ENCODE data around the gene GADD45G.
A peak's percentile ranks its signal among the peaks of the same experiment; 100 is the strongest.

The GADD45G gene

DNA sequence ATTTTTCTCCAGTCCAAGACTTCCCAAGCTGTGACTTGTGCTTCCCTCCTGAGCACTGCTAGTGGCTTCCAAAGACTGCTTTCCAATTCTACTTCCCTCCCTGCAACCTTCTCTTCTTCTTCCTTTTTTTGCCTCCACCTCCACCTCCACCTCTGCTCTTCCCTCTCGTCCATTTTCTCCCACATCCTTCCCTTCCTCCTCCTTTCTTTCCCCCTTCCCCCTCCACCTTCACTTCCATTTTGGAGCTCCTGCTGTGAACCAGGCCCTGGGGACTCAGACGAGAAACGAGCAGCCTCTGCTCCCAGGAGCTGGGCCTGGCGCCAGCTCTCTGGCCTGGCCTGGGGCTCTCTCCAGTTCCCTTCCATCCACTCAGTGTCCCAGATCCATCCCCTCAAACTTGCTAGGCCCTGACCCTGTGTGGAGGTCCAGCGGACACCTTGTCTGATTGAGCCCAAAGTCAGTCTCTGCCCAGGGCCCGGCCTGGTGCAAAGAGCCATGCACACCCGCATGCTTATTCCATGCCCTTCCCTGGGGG is 5.6 kb downstream of the GADD45G start:
- peaks cover 6 to 8% of the 10 kb centered on the region in 2 donors for H3K9me3 Mint-ChIP-seq
- H3K36me3 Mint-ChIP-seq: peaks cover 9 to 10% of the 10 kb centered on the region in 2 donors
- H3K4me3 Mint-ChIP-seq: no peak overlapping the region
- peaks cover 7 to 19% of the 10 kb centered on the region in 2 donors for H3K27me3 Mint-ChIP-seq
- peaks cover 14 to 16% of the 10 kb centered on the region in 2 donors for H3K4me1 Mint-ChIP-seq
- DNase-seq (no peak), ATAC-seq (replicated peaks) (no peak)
- no peak overlapping the region for H3K27ac Mint-ChIP-seq

DNA sequence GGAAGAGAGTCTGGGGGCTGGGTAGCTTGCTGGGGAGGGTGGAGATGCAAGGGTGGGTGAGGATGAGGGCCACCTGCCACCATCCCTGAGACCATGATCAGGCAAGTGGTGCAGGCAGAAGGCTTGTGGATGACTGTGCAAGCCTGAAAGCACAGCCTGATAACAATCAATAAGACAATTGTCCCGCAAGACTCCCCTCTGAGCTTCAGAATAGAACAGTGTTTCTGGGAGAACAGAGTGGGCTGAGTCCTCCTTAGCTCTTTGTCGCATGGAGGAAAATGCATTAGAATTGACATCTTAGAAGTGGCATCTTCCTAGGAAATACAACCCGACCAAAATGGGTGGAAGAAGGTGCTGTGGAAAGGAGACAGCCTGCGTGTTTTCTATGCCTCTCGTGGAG is 6.6 kb downstream of the GADD45G start:
- no peak for ATAC-seq (replicated peaks)
- peaks cover 6% of the 10 kb centered on the region in 2 donors for H3K4me1 Mint-ChIP-seq
- H3K27me3 Mint-ChIP-seq: peaks cover 7 to 19% of the 10 kb centered on the region in 2 donors
- no peak overlapping the region for H3K4me3 Mint-ChIP-seq
- H3K9me3 Mint-ChIP-seq: peaks cover 6 to 8% of the 10 kb centered on the region in 2 donors
- H3K27ac Mint-ChIP-seq: no peak overlapping the region
- H3K36me3 Mint-ChIP-seq: peaks cover 2 to 5% of the 10 kb centered on the region in 2 donors
- no peak for DNase-seq

DNA sequence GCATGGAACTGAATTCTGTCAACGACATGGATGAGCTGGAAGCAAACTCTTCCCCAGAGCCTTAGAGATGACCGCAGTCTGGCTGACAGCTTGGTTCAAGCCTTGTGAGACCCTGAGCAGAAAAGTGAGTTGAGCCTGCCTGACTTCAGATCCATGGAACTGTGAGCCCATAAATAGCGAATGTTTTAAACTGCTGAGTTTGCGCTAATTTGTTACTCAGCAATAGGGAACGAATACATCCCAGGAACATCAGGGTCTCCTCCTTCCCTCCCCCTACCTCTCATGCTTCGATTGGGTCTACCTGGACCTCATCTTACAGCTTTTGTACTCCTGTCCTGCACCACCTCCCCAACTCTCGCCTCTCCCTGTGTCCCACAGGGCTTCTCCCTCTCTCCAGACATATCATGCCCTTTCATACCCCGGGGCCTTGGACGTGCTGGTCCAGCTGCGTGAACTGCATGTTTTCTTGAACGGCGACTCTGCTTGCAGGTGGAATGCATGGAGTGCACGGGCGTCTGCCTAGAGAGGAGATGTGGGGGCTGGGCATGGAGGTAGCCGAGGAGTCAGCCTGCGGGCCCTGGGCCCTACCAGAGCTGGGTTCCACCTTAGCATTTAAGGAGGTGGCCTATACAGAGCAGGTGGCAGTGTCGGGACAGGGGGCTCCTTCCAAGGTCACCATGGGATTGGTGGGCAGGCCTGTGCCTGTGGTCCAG is 7.9 kb downstream of the GADD45G start:
- no peaks in the 10 kb centered on the region for H3K36me3 Mint-ChIP-seq
- H3K9me3 Mint-ChIP-seq: peaks cover 6 to 8% of the 10 kb centered on the region in 2 donors
- no peaks in the 10 kb centered on the region for H3K4me1 Mint-ChIP-seq
- ATAC-seq (replicated peaks): no peak
- no peak overlapping the region for H3K27ac Mint-ChIP-seq
- H3K4me3 Mint-ChIP-seq: no peak overlapping the region
- no peak for DNase-seq
- peaks cover 7 to 19% of the 10 kb centered on the region in 2 donors for H3K27me3 Mint-ChIP-seq

DNA sequence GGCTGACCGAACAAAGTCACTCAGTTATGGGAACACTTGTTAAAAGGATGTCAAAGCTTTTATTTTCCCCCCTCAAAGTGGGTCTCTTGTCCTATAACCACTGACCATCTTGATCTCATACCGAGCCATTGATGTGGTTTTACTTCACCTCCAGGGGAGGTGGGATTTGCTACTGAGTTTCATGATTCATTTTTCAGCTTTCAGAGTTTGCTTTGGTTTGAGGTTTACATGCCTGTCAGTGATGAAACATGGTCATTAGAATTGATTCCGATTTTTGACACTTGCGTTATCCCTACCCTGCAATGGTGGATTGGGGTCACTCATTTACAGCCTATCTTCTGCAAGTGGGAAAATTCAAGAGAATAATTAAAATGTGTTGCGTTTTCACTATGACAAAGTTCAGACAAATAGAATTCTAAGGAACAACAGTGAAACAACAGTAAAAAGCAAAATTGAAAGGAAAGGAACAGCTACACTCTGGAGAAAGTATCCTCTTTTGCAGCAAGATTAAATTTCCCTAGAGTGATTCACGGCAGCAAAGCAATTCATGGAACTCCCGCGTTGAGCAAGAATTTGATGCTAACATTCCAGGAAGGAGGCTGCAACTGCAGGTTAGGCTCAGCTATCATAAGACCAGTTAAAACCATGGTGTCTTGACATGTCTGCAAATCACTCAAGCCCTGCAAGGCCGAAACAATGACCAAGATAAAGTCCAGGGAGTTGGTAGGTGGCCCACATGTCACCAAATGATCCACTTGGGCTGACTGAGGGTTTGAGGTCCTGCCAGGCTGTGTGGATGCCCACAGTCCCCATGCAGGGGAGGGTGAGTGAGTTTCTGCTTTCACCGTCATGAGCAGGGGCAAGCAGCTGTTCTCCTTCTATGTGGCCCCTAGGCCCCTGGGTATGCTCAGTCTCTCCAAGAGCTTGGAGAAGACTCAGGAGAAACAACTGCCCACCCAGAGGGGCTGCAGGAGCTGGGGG is 9.4 kb downstream of the GADD45G start:
- ATAC-seq (replicated peaks) (no peak), DNase-seq (no peak)
- H3K27me3 Mint-ChIP-seq: peaks cover 7 to 19% of the 10 kb centered on the region in 2 donors
- no peaks in the 10 kb centered on the region for H3K36me3 Mint-ChIP-seq
- peaks cover 6 to 8% of the 10 kb centered on the region in 2 donors for H3K9me3 Mint-ChIP-seq
- H3K27ac Mint-ChIP-seq: no peak overlapping the region
- no peaks in the 10 kb centered on the region for H3K4me1 Mint-ChIP-seq
- no peak overlapping the region for H3K4me3 Mint-ChIP-seq

DNA sequence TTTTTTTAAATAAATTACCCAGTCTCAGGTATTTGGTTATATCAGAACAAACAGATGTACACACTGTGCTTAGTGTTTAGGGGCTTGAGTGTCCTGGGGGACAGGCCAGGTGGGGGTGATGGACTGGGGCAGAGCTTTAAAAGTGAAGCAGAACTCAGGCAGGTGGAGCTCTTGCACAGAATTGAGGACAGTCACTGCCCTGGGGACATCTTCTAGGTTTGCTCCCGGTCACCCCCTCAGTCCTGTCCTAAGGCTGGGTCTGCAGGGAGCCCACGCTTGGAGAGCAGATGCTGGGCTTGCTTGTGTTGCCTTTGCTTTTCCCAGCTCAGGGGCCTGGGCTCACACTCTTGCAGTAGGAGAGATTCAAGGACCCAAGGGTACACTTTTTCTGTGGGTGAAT is 10.8 kb downstream of the GADD45G start:
- no peaks in the 10 kb centered on the region for H3K36me3 Mint-ChIP-seq
- no peak for ATAC-seq (replicated peaks)

DNA sequence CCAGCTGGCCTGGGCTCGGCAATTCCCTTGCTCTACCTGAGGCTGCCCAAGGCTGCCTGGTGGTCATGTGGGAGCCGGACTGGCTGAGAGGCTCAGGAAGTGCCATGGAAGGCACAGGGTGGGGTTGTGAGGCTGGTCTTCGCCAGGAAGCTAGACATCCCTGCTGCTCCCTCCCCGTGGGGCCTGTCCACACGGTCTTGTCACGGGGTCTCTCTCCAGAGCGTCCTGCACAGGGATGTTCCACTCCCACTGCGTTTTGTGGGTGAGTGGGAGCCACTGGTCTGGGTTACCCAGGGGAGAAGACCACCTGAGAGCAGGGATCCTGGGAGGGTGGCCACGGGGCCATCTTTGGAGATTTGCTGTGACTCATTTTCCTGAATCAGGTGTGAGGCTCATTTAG is 11.6 kb downstream of the GADD45G start:
- no peaks in the 10 kb centered on the region for H3K4me1 Mint-ChIP-seq
- H3K4me3 Mint-ChIP-seq: no peak overlapping the region
- peaks cover 0 to 13% of the 10 kb centered on the region in 2 donors for H3K27me3 Mint-ChIP-seq
- ATAC-seq (replicated peaks) (no peak), DNase-seq (no peak)
- no peak overlapping the region for H3K27ac Mint-ChIP-seq
- peaks cover 6 to 8% of the 10 kb centered on the region in 2 donors for H3K9me3 Mint-ChIP-seq
- H3K36me3 Mint-ChIP-seq: no peaks in the 10 kb centered on the region

More for the DNA sequence above, 10.8 kb downstream of the GADD45G start:
- Mint-ChIP-seq H3K4me3 (no peak overlapping the region), H3K27me3 (peaks cover 2 to 12% of the 10 kb centered on the region in 2 donors), H3K4me1 (no peaks in the 10 kb centered on the region), H3K9me3 (peaks cover 6 to 8% of the 10 kb centered on the region in 2 donors), H3K27ac (no peak overlapping the region)
- DNase-seq: no peak

DNA sequence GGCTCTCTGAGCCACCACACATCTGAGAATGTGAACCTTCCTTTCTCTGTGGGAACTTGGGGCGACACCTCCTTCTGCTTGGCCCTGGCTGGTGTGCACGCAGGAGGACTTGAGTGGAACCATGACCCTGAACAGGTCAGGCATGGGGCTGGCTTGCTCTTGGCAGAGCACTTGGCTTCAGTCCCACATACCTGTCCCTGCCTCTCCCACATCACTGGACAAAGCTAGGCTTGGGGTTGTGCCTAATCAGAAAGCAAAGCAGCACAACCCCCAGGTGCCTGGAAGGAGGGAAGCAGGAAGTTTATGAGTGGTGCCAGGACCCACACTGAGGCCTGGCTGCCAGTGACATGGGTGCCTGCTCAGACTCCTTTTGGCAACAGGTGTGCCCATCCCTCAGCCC is 13.2 kb downstream of the GADD45G start:
- H3K27me3 Mint-ChIP-seq: peaks cover 0 to 5% of the 10 kb centered on the region in 2 donors
- DNase-seq (no peak), ATAC-seq (replicated peaks) (no peak)
- H3K4me3 Mint-ChIP-seq: no peak overlapping the region
- no peak overlapping the region for H3K27ac Mint-ChIP-seq
- peaks cover 0 to 4% of the 10 kb centered on the region in 2 donors for H3K4me1 Mint-ChIP-seq
- peaks cover 0 to under 1% of the 10 kb centered on the region in 2 donors for H3K9me3 Mint-ChIP-seq
- H3K36me3 Mint-ChIP-seq: no peaks in the 10 kb centered on the region

DNA sequence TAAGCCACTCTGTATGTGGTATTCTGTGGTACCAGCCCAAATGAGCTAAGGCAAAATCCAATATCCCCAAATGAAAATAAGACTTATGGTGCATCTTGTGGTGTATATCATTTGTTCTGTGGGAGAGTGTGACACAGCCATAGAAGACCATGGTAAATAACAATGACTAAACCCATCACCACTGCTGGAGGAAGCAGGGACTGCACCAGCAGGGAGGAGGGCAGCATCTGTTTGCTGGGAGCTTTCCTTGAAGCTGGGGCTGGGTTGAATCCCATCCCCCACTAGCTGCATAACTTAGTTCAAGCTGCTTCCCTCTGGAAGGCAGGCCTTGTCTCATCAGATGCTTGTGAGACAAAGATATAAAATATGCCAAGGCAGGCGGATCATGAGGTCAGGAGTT is 14.2 kb downstream of the GADD45G start:
- no peaks in the 10 kb centered on the region for H3K9me3 Mint-ChIP-seq
- H3K27ac Mint-ChIP-seq: no peak overlapping the region
- H3K4me3 Mint-ChIP-seq: no peak overlapping the region
- H3K36me3 Mint-ChIP-seq: no peaks in the 10 kb centered on the region
- H3K27me3 Mint-ChIP-seq: peaks cover 2 to 5% of the 10 kb centered on the region in 2 donors
- H3K4me1 Mint-ChIP-seq: peaks cover 3 to 10% of the 10 kb centered on the region in 2 donors
- no peak for ATAC-seq (replicated peaks)
- no peak for DNase-seq

DNA sequence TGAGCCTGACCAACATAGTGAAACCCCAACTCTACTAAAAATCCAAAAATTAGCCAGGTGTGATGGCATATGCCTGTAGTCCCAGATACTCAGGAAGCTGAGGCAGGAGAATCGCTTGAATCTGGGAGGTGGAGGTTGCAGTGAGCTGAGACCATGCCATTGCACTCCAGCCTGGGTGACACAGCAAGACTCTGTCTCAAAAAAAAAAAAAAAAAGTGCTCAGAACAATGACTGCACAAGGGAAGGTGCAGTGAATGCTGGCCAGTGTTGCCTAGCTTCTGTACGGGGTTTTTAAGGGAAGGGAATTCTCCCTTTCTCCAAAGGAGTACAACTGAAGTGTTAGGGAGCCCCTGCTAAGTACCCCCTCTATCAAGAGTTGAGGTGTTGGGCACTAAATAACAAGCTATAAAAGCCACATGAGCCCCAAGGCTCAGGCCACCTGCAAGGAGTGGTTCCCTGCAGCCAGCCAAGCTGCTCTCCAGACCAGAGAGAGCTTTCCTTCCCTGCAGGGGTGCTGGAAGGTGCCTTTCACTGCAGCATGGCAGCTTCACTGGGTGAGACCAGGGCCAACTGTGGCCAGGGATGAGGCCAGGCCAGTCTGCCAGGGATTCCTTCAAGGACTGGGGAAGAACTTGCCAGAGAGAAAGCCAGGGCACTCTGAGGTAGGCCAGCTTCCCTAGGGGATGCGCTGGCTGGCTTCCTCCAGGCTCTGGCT is 14.8 kb downstream of the GADD45G start:
- no peaks in the 10 kb centered on the region for H3K36me3 Mint-ChIP-seq
- no peak for DNase-seq
- H3K27ac Mint-ChIP-seq: no peak overlapping the region
- no peak for ATAC-seq (replicated peaks)
- peaks cover 5% of the 10 kb centered on the region in 2 donors for H3K27me3 Mint-ChIP-seq
- peaks cover 5 to 14% of the 10 kb centered on the region in 2 donors for H3K4me1 Mint-ChIP-seq
- H3K4me3 Mint-ChIP-seq: no peak overlapping the region
- H3K9me3 Mint-ChIP-seq: no peaks in the 10 kb centered on the region

DNA sequence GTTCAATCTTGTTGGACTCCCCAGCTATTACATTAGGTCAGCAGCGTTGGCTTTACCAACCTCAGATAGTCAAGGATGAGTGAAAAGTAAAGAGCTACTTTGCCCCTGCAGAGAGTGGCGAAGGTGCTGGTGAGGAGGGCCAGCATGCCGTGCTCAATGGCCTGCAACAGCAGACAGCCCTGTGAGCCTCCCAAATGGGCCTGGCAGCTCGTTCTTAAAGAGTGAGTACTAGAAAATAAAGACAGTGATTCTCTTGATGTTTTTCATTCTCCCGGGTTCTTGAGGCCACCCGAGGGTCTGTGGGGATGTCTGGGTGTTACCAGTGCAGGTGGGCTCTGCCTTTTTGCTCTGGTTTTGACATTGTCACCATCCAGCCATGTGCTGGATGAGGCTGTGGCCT is 16.2 kb downstream of the GADD45G start:
- no peaks in the 10 kb centered on the region for H3K36me3 Mint-ChIP-seq
- DNase-seq (no peak), ATAC-seq (replicated peaks) (no peak)
- H3K4me1 Mint-ChIP-seq: peaks cover 5 to 14% of the 10 kb centered on the region in 2 donors
- no peak overlapping the region for H3K4me3 Mint-ChIP-seq
- H3K9me3 Mint-ChIP-seq: no peaks in the 10 kb centered on the region
- peaks cover 5% of the 10 kb centered on the region in 2 donors for H3K27me3 Mint-ChIP-seq
- no peak overlapping the region for H3K27ac Mint-ChIP-seq

DNA sequence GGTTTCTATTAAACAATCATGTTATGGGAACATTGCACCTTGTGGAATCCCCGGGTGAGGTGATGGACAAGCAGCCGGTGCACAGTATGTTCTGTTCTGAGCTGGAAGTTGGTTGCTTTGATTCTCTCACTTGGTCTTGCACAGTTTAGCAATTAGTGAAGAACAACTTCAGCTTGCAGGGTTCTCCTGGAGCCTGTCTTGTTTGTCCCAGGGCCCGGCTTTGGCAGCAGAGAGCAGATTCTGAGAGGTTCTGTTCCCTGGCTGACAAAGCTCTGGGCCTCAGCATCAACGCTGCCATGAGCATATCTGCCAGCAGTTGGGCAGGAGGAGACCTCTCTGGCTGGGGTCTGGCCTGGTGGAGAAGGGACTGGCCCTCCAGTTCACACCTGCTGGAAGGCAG is 16.9 kb downstream of the GADD45G start:
- no peak for ATAC-seq (replicated peaks)
- peaks cover 5 to 14% of the 10 kb centered on the region in 2 donors for H3K4me1 Mint-ChIP-seq
- H3K27ac Mint-ChIP-seq: no peak overlapping the region
- H3K27me3 Mint-ChIP-seq: peaks cover 7 to 8% of the 10 kb centered on the region in 2 donors
- no peaks in the 10 kb centered on the region for H3K9me3 Mint-ChIP-seq
- no peak overlapping the region for H3K4me3 Mint-ChIP-seq
- DNase-seq: no peak
- no peaks in the 10 kb centered on the region for H3K36me3 Mint-ChIP-seq

DNA sequence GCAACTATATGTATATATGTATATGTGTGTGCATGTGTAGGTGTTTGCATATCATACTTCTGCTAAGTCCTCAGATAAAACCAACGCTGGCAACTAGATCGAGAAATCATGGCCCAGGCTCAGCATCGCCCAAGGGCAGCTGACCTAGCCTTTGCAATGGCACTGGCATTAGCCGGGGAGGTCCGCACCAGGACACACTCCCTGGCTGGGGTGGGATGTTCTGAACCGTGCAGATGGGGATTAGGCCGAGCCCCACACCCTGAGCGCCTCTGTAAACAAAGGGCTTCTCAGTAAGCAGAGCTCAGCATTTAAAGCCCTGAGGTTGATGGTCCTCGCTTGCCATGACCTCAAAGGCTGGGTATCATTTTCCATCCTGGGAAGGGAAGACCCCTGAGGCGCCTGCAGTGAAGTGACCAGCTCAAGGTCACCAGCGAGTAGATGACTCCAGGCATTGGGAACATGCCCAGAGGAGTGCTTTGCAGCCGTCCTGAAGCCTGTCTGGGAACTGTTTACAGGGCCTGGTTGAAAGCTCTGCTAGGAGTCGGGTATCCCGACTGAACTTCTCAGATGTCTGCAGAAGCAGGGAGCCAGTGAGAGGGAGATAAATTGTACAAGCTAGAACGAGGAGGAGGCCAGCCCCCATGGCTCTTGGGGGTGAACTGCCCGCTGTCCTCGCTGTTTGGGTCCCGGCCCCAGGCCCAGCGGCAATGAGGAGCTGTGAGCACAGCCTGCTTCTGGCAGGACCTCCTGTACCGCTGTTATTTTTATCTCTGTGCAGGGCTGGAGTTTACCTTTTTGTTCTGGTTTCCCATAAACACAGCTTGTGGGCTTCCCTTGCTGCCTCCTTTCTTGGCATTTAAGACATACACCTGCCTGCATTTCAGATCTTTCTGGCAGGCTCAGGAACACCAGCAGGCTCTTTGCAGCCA is 18.4 kb downstream of the GADD45G start:
- Mint-ChIP-seq H3K4me3 (no peak overlapping the region), H3K9me3 (no peaks in the 10 kb centered on the region), H3K27ac (no peak overlapping the region), H3K27me3 (peaks cover 10 to 12% of the 10 kb centered on the region in 2 donors), H3K4me1 (peaks cover 5 to 14% of the 10 kb centered on the region in 2 donors), H3K36me3 (no peaks in the 10 kb centered on the region)
- ATAC-seq (replicated peaks) (no peak), DNase-seq (no peak)

DNA sequence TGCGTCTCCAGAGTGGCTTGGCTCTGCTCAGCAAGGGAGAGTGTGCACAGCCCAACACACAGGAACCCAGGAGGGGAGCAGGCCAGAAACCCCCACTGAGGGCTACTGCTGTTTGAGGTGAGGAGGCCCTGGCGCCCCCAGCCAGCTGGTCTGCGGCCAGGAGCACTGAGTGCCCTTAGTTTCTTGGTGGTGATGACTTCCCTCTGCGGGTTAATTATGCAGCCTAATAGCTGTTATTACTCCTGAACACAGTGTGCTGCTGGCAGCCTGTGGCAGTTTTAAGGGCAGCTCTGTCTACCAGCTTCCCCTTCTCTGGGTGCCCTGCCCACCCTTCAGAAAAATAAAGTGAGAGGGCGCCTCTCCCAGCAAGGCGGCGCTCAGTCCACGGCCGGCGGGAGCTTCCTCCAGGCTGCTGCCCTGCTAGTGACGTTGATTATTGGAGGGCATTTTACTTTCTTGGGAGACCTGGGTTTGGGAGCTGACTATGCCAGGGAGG is 19.2 kb downstream of the GADD45G start:
- H3K4me3 Mint-ChIP-seq: no peak overlapping the region
- no peaks in the 10 kb centered on the region for H3K9me3 Mint-ChIP-seq
- peak; percentile 88 to 90 for ATAC-seq (replicated peaks)
- H3K27me3 Mint-ChIP-seq: peaks cover 10 to 12% of the 10 kb centered on the region in 2 donors
- peak overlapping the region; percentile 78 for H3K27ac Mint-ChIP-seq
- H3K4me1 Mint-ChIP-seq: peaks cover 5 to 14% of the 10 kb centered on the region in 2 donors
- no peaks in the 10 kb centered on the region for H3K36me3 Mint-ChIP-seq
- DNase-seq: no peak
